Lung microvascular endothelial cell (primary cell): ENCODE measurements around the gene TMEM205. TPM values are rescaled to one million over a fixed set of nuclear protein-coding genes. Genes with fewer than 3 reads are reported as not detected.
"Not testable (repeated sequence)": the region's sequence is repeated elsewhere in the genome, so short reads cannot be mapped to it uniquely, and the experiment has no call there.

ENCODE experiments used
- DNase-seq, 2 donors: peaks; one replicate each; pipeline versions ENCODE4 v3.0.0 to v3.0.0-alpha.2; 2010; ENCODE audit warnings: low read depth in 2 of 2
- total RNA-seq: library from RNA; depleted of rRNA; stranded (reverse); fragments of >200 nt; gene quantifications from 2 replicates; pipeline ENCODE4 v1.2.1, GENCODE V29; 2014

The TMEM205 gene
- total RNA-seq, 1 donor from 2014 or later, result 105 TPM

DNA sequence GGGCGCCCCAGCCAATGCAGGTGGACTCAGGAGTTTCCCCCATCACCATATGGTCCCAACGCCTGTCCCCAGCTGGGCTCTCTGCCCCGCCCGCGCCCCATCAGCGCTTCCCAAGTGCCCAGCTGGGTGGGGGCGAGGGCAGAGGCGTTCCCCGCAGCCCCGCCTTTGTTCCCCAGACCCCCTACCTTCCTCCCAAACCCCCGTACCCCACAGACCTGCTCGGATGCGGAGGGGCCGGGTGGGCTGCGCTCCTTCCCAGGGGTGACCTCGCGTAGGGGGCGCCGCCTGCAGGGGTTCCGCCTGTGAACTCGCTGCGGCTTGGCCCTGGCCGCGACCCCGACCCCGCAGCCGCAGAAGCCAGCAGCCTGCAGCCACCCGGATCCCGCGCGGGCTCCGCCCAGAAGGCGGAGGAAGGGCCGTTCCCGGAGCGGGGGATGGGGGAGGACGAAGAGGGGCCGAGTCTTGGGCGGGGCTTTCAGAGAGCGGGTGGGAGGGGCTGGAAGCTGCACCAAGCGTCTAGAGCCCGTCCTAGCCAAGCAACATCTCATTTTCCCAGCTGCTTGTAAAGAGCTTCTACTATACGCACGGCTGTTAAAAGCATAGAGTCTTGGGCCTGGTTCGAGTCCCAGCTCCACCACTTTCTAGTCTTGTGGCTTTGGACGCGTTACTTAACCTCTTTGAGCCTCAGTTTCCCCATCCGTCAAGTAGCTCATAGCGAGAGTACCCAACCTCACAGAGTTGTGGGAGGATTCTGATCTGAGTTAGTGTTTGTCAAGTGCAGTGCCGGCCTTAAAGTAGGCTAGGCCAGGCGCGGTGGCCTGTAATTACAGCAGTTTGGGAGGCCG lies 6.6 kb downstream of the TMEM205 start, which contains the start of gene RAB3D:
RAB3D (minus strand) TSS at position 404 of the 845 bp plus-strand sequence. CDS start 2,258 bp downstream, outside the sequence.
- peak; percentile 83 to 84 for DNase-seq

DNA sequence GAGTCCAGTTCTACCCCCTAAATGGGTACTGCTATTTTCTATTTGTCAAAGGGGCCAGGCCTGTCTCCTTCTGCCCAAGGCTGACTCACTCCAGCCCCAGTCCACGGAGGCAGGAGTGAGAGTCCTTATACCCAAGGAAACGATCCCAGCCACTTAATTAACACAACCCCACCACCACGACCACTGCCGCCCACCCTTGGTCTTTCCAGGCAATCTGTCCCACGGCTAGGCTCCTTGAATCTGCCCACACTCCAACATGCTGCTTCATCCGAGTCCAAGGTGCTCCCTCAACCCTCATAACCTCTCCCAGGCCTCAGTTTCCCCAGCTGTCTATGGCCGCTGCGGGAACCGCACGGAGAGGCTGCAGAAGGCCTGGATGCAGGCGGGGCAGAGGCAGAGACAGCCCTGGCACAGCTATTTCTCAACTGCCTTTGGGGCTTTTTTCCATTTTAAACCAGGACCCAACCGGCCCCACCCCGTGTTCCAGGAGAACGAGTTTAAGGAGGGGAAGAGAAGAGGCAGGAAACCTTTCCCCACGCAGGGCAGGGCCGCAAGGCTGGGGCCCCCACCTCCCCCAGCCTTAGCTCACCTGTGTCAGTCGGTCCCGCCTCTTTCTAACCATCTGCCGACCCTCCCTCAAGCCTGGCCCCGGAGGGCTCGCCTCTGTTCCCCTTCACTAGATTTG lies 7.4 kb downstream of the TMEM205 start:
- DNase-seq, result no peak

DNA sequence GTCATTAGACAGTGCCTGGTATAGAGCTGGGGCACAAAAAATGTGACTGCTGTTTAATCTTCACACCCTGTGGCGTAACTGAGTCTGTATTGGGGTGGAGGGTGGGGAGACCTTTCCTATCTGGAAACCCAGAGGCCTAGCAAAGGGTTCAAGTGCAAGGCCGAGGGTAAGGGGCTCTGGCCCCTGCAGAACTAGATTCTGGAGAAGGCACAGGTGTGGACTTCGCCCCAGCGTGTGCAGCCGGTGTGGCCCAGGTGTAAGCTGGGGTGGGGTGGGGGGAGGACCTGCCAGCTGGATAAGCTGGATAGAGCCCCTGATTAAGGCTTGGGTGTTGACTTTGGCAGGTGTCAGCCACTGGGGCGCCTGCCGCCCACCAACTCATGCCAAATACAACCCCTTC lies 7.9 kb downstream of the TMEM205 start:
- no peak for DNase-seq

DNA sequence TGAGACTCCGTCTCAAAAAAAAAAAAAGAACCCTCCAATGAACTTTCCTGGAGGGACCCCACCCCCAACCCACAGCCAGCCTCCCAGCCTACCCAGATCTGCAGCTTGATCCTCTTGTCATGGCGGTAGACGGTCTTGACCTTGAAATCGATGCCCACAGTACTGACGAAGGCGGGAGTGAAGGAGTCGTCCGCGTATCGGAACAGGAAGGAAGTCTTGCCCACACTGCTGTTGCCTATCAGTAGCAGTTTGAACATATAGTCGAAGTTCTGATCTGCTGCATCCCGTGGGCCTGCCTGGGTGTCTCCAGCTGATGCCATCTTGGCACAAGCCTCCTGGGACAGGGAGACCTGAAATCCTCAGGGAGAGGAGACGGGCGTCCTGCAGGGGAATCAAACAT lies 9.0 kb downstream of the TMEM205 start:
- no peak for DNase-seq

DNA sequence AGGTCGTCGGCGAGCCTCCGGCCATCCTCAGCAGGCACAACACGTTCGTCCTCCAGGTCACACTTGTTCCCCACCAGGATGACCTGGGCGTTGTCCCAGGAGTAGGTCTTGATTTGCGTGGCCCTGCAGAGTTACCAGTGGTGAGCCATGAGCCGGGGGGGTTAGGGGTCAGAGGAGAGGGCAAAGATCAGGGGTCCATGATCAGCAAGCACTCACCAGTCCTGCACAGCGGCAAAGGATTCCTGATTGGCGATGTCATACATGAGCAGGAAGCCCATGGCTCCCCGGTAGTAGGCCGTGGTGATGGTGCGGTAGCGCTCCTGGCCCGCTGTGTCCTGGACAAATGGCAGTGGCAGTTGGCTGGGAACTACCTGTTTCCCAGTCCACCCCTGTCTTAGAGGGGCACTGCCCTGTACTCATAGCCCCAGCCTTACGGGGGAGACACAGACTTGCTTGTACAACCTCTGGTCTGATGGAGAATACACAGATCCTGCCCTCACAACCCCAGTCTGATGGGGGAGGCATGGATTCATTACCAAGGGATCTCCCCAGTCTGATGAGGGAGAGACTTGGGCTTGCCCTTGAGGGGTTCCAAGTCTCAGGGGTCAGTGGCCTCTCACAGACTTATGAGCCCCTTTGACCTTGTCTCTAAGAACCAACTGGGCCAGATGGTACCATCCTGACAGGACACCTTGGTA lies 10.5 kb downstream of the TMEM205 start:
- no peak for DNase-seq

DNA sequence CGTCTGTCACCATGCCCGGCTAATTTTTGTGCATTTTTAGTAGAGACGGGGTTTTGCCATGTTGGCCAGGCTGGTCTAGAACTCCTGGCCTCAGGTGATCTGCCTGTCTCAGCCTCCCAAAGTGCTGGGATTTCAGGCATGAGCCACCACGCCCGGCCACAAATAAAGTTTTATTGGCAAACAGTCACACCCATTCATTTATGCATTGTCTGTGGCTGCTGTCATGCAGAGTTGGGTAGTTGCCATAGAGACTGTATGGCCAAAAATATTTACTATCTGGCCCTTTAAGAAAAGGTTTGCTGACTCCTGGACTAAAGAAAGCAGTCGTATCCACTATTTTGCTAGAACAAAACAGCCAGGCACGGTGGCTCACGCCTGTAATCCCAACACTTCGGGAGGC lies 12.2 kb downstream of the TMEM205 start:
- DNase-seq, result peak; percentile 28

DNA sequence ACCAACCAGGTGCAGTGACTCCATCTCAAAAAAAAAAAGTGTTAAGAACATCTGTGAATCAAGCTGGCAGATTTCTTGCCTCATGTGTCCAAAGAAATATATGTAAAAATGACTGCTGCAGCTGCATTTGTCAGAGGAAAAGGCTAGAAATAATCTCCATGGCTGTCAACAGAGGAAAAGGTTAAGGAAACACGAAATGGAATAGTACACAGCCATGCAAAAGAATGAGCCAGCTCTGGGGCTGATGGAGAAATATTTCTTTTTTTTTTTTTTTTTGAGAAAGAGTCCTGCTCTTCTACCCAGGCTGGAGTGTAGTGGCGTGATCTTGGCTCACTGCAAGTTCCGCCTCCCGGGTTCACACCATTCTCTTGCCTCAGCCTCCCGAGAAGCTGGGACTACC lies 13.2 kb downstream of the TMEM205 start:
- no peak for DNase-seq

DNA sequence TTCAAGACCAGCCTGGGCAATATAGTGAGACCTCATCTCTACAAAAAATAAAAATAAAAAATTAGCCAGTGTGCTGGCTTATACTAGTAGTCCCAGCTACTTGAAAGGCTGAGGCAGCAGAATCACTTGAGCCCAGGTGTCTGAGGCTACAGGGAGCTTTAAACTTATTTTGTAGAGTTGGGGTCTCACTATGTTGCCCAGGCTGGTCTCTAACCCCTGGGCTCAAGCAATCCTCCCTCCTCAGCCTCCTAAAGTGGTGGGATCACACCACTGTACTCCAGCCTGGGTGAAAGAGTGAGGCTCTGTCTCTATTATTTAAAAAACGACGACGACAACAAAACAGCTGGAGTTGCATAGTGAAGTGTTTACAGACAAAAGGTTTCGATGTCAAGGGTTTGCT lies 14.6 kb downstream of the TMEM205 start:
- no peak for DNase-seq

DNA sequence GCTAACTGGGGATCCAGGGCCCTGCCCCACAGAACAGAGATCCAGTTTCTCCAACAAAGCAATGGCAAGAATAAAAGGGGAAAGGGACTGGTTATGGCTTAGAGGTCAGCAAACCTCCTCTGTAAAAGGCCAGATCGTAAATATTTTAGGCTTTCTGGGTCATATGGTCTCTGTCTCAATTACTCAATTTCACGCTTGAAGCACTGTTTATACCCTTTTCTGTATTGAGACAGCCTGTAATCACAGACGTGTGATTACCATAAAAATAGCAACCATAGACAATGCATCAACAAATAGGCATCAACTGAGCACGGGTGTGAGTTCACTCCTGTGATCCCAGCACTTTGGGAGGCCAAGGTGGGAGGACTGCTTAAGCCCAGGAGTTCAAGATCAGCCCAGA lies 15.9 kb downstream of the TMEM205 start:
- DNase-seq, result no peak

DNA sequence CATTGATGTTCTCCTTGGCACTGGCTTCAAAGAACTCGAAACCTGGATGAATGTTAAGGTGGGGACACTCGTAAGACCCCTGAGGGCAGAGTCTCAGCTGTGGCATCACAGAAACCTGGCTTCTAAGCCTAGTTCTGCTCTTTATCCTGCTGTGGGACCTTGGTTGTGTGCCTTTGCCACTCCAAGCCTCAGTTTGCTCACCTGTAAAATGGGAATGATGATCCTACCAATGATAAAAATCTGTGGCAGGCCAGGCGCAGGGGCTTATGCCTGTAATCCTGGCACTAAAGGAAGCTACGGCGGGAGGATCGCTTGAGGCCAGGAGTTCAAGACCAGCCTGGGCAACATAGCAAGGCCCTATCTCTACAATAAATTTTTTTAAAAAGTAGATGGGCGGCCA lies 20.5 kb downstream of the TMEM205 start:
- DNase-seq, result no peak

DNA sequence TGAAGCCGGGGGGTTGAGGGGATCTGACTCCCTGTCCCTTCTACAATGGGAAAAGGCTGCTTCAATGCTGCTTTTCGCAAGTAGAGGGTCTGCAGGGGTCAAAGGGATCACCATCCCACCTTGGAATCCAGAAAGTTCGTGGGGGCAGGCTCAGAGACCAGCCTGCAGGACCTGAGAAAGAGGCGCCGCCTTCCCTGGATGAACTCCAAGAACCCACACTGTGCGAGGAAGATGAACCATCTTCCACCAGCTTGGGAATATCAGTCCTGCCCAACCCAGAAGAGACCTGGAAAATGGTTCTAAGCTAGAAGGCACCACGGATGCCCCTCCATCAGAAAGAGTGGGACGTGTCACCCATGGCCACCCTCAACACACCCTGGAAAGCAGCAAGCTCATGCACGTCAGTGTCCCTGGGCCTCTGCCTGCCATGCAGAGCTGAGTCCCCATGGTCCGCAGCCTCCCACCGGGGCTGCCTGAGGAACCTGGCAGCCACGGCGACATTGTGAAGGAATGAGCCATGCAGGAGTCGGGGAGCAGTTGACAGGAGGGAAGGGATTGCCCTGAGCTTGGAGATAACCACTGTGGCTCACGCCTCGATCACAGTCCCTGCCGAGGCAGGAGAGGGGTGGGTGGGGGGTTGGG lies 21.2 kb downstream of the TMEM205 start:
- DNase-seq, result no peak

DNA sequence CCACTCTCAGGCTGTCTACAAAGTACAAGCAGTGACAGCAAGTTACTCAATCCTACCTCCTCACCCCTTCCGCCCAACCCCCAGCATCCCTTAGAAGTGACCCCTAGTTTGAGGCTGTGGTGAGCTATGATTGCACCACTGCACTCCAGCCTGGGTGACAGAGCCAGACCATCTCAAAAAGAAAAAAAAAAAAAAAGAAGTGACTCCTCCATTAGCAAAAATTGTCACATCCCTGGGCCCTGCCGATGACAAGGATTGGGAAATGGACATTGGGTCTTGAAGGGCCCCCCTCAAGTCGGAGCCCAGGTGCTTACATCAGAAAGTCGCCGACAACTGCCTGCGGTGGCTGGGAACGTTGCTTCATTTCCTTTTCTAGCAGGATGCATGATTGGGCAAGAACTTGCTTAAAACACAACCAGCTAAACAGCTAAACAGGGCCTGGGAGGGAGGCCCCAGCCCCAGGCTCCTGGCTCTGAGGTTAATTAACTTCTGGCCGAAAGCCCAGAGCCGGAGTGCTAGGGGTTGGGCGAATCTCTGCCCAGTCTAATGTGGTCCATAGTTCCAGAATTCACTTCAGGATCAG lies 21.9 kb downstream of the TMEM205 start:
- DNase-seq, result peak; percentile 78 to 90

DNA sequence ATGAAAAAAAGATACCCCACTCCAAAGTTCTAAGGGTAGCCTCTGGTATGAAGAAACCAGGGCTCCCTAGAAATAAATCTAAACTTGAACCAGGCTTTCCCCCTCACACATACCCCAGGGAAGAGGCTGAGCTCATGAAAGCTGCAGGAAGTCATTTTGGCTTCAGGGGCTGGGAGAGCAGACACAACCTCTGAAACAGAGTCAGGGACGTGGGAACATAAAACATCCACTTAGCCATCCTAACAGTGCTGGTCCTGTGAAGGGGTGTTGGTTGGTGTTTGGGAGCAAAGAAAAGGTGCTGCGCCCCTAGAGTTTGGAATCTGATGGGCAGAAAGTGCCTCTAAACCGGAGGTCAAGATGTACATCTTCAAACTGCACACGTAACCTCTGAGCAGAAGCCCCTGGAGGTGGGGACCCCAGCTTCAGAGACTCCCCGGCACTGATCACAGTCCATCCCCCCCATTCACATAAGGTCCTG lies 22.4 kb downstream of the TMEM205 start:
- no peak for DNase-seq

DNA sequence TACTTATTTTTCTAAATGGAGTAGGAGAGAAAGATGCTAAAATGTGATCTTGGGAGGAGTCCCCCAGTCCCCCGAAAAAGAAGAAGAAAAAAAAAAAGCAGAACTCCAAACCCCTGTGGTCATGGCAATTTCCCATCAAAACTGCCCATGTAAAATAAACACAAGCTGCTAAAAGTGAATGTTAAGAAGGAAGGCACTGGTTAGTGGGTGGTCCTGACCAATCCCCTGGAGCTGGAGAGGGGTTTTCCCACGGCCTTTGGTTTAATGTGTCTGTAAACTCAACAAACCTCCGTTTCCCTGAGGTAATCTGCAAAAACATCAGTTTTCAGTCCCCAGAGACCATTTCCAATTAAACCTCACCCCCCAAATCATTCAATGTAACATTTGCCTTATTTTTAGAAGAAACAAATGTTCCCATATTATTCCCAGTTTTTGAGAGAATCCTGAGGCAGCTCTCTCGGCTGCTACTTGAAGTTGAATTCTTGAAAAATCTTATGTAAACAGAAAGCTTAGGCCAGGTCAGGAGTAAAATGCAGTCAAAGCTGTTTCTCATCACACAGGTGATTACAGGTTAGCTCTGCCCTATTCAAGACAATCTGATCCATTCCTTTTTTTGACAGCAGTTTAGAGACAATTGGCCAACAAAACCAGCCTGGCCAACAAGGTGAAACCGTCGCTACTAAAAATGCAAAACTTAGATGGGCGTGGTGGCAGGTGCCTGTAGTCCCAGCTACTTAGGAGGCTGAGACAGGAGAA lies 23.6 kb downstream of the TMEM205 start:
- no peak for DNase-seq

DNA sequence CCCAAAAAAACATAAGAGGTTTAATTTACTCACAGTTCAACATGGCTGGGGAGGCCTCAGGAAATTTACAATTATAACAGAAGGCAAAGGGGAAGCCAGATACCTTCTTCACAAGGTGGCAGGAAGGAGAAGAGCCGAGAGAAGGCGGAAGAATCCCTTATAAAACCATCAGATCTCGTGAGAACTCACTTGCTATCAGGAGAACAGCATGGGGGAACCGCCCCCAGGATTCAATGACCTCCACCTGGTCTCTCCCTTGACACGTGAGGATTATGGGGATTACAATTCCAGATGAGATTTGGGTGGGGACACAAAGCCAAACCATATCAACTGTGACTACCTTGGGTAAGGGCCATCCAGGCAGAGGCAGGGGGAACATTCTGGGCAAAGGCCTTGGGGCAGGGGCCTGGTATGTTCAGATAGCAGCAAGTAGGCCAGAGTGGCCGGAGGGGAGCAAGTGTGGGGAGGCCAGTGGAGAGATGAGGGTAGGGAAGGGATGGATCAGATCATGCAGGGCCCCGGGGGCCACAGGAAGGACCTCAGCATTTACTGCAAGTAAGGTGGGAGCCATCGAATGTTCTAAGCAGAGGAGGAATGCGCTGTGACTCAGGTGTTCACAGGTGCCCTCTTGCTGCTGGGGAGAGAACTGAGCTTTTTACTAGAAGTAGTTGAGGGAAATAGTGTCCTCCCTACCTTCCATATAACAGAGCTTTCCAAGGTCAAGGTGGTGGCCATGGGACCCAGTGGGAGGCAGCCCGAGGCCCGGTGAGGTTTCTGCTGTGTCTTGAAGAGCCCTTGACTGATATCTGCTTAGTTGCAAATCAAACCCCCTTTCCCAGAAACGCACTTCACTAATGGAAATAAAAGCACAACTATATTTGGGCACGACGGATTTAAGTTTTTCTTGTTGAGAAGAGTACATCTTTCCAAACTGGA lies 24.6 kb downstream of the TMEM205 start:
- DNase-seq, result no peak

DNA sequence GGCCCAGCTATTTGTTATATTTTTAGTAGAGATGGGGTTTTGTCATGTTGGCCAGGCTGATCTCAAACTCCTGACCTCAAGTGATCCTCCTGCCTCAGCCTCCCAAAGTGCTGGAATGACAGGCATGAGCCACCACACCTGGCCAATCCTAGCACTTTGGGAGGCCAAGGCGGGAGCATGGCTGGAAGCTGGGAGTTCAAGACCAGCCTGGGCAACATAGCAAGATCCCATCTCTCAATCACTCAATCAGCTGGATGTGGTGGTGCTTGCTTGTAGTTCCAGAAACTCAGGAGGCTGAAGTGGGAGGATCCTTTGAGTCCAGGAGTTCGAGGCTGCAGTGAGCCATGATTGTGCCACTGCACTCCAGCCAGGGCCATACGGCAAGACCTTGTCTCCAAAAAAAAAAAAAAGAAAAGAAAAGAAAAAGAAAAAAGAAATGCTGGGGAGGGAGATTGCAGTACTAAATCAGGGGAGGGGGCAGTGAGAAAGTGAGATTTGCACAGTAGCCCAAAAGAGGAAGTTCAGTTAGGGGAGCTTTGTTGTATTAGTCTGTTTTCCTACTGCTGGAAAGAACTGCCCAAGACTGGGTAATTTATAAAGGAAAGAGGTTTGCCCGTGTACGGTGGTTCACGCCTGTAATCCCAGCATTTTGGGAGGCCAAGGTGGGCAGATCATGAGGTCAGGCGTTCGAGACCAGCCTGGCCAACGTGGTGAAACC lies 25.6 kb downstream of the TMEM205 start:
- not testable (repeated sequence) for DNase-seq

DNA sequence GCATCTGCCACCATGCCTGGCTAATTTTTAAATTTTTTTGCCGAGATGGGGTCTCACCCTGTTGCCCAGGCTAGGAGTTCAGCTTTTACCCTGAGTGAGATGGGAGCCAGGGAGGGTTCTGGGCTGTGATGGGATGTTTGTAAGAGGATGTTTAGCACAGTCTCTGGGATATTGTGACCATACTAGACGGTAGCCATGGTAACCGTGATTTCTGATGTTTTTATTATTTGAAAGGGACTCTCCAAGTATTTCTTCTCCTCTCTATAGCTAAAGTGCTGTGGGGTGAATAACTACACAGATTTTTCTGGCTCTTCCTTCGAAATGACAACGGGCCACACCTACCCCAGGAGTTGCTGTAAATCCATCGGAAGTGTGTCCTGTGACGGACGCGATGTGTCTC lies 39.7 kb downstream of the TMEM205 start:
- DNase-seq, result peak in 1 of 2 donors; percentile 24

DNA sequence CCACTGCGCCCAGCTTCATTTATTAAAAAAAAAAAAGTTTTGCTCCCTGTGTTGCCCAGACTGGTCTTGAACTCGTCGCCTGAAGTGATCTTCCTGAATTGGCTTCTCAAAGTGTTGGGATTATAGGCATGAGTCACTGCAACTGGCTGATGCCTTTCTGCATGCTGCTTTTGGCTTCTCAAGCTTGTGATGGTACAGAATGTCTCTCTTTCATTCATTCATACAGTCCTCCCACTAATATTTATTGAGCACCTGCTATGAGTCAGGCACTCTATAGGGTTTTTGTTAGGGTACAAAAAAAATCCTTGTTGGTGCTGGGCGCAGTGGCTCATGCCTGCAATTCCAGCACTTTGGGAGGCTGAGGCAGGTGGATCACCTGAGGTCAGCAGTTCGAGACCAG lies 41.1 kb downstream of the TMEM205 start:
- DNase-seq, result no peak

DNA sequence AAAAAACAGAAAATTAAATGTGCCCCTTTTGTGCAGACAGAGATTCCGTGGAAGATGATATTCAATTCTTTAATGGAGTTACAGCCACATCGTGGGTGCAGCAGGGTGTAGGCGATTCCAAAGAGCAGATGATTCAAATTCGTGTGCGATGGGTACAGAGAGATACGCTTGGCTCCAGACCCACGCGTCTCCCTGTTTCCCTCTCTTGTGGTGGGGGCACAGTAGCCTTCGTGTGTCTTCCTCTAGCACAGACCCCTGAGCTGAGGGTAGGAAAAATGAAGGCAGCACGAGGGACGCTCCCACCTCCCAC lies 45.3 kb downstream of the TMEM205 start:
- DNase-seq, result no peak
